ENCODE measurements around the gene MEAF6.
"Not testable (repeated sequence)": the region's sequence is repeated elsewhere in the genome, so short reads cannot be mapped to it uniquely, and the experiment has no call there.

The MEAF6 gene

GRCh38 chr1:37532418-37533156 lies 18.0 kb upstream of the MEAF6 start:
- H3K4me3 ChIP-seq (ENCODE audit: low read depth, low read length), result not testable (repeated sequence)

- H3K4me3 ChIP-seq (ENCODE audit: low read depth, low read length), result not testable (repeated sequence)
These were observed 15.3 kb upstream of the MEAF6 start for GRCh38 chr1:37529888-37530287.

- H3K4me3 ChIP-seq (ENCODE audit: low read depth, low read length), result no peak overlapping the region
These were observed 5.0 kb upstream of the MEAF6 start for GRCh38 chr1:37519613-37520012.

GRCh38 chr1:37518929-37519328 lies 4.4 kb upstream of the MEAF6 start:
- not testable (repeated sequence) for H3K4me3 ChIP-seq (ENCODE audit: low read depth, low read length)

GRCh38 chr1:37518241-37518640 lies 3.7 kb upstream of the MEAF6 start:
- not testable (repeated sequence) for H3K4me3 ChIP-seq (ENCODE audit: low read depth, low read length)

- no peak overlapping the region for H3K4me3 ChIP-seq (ENCODE audit: low read depth, low read length)
These were observed 3.0 kb upstream of the MEAF6 start for GRCh38 chr1:37517569-37517968.

- peak overlapping the region; percentile 73 for H3K4me3 ChIP-seq (ENCODE audit: low read depth, low read length)
These were observed 844 bp upstream of the MEAF6 start for GRCh38 chr1:37515185-37516034.

- peak overlapping the region; percentile 73 for H3K4me3 ChIP-seq (ENCODE audit: low read depth, low read length)
These were observed 694 bp downstream of the MEAF6 start for GRCh38 chr1:37513795-37514349.

- no peak overlapping the region for H3K4me3 ChIP-seq (ENCODE audit: low read depth, low read length)
These were observed 5.4 kb downstream of the MEAF6 start for GRCh38 chr1:37509181-37509580.

GRCh38 chr1:37506740-37507139 lies 7.8 kb downstream of the MEAF6 start:
- H3K4me3 ChIP-seq (ENCODE audit: low read depth, low read length), result no peak overlapping the region

- not testable (repeated sequence) for H3K4me3 ChIP-seq (ENCODE audit: low read depth, low read length)
These were observed 11.8 kb downstream of the MEAF6 start for GRCh38 chr1:37502791-37503190.

GRCh38 chr1:37502104-37502503 lies 12.5 kb downstream of the MEAF6 start:
- no peak overlapping the region for H3K4me3 ChIP-seq (ENCODE audit: low read depth, low read length)

- H3K4me3 ChIP-seq (ENCODE audit: low read depth, low read length), result no peak overlapping the region
These were observed 12.9 kb downstream of the MEAF6 start for GRCh38 chr1:37501661-37502060.

- no peak overlapping the region for H3K4me3 ChIP-seq (ENCODE audit: low read depth, low read length)
These were observed 15.5 kb downstream of the MEAF6 start for GRCh38 chr1:37498872-37499617.

- no peak overlapping the region for H3K4me3 ChIP-seq (ENCODE audit: low read depth, low read length)
These were observed 16.7 kb downstream of the MEAF6 start for GRCh38 chr1:37497832-37498231.

- no peak overlapping the region for H3K4me3 ChIP-seq (ENCODE audit: low read depth, low read length)
These were observed 18.7 kb downstream of the MEAF6 start for GRCh38 chr1:37495875-37496274.

GRCh38 chr1:37493336-37494098 lies 21.0 kb downstream of the MEAF6 start:
- H3K4me3 ChIP-seq (ENCODE audit: low read depth, low read length), result no peak overlapping the region

- H3K4me3 ChIP-seq (ENCODE audit: low read depth, low read length), result no peak overlapping the region
These were observed 27.0 kb downstream of the MEAF6 start for GRCh38 chr1:37487619-37487984.

GRCh38 chr1:37486680-37487618 lies 27.6 kb downstream of the MEAF6 start:
- no peak overlapping the region for H3K4me3 ChIP-seq (ENCODE audit: low read depth, low read length)
